Tongue (tissue), 2 donors: ENCODE data around the gene RAB17. TPM values are rescaled to one million over a fixed set of nuclear protein-coding genes. Genes with fewer than 3 reads are reported as not detected.
A peak's percentile ranks its signal among the peaks of the same experiment; 100 is the strongest.

Source experiments
- DNase-seq: peaks from one replicate; pipeline ENCODE4 v3.0.0-alpha.2; 2015
- total RNA-seq: library from RNA; depleted of rRNA; stranded (reverse); fragments of >200 nt; gene quantifications from one replicate; pipeline ENCODE4 v1.2.3, GENCODE V29; 2014

Gene RAB17
- total RNA-seq, 1 donor from 2014 or later: 1.0 TPM

GRCh38 chr2:237577956-237578870 is 12.3 kb downstream of the RAB17 start:
- DNase-seq: no peak

- DNase-seq: no peak
Observed at GRCh38 chr2:237577458-237577857, 13.1 kb downstream of the RAB17 start.

- no peak for DNase-seq
Observed at GRCh38 chr2:237576974-237577373, 13.6 kb downstream of the RAB17 start.

GRCh38 chr2:237575869-237576862 is 14.4 kb downstream of the RAB17 start:
- DNase-seq: peak; percentile 50

- DNase-seq: peak; percentile 74
Observed at GRCh38 chr2:237574894-237575868, 15.4 kb downstream of the RAB17 start.

GRCh38 chr2:237574467-237574866 is 16.1 kb downstream of the RAB17 start:
- no peak for DNase-seq

GRCh38 chr2:237573721-237574415 is 16.7 kb downstream of the RAB17 start:
- no peak for DNase-seq

- no peak for DNase-seq
Observed at GRCh38 chr2:237572742-237573101, 17.8 kb downstream of the RAB17 start.

GRCh38 chr2:237572021-237572741 is 18.4 kb downstream of the RAB17 start:
- peak; percentile 96 for DNase-seq

- no peak for DNase-seq
Observed at GRCh38 chr2:237571551-237571950, 19.0 kb downstream of the RAB17 start.

- DNase-seq: no peak
Observed at GRCh38 chr2:237570776-237571335, 19.7 kb downstream of the RAB17 start.

GRCh38 chr2:237569896-237570295 is 20.6 kb downstream of the RAB17 start:
- no peak for DNase-seq

- no peak for DNase-seq
Observed at GRCh38 chr2:237569041-237569440, 21.5 kb downstream of the RAB17 start.

- DNase-seq: no peak
Observed at GRCh38 chr2:237568121-237568660, 22.3 kb downstream of the RAB17 start.

- no peak for DNase-seq
Observed at GRCh38 chr2:237567276-237568029, 23.1 kb downstream of the RAB17 start.

- no peak for DNase-seq
Observed at GRCh38 chr2:237566401-237567235, 23.9 kb downstream of the RAB17 start, which contains the start of gene PRLH. TSS of gene PRLH (plus strand) at chr2:237566574. CDS start at chr2:237566574, 0 bp downstream.

GRCh38 chr2:237565974-237566373 is 24.6 kb downstream of the RAB17 start:
- no peak for DNase-seq
